ENCODE data around the gene SASS6.

The SASS6 gene

GRCh38 chr1:100039591-100039990, 93.1 kb downstream of the SASS6 start:
- no peak for DNase-seq

GRCh38 chr1:100038660-100039287, 94.0 kb downstream of the SASS6 start:
- peak in 1 of 2 experiments; percentile 8 for DNase-seq

- peak; percentile 64 to 72 for DNase-seq
Measured at GRCh38 chr1:100037927-100038659, 94.6 kb downstream of the SASS6 start.

- no peak for DNase-seq
Measured at GRCh38 chr1:100037656-100037926, 95.1 kb downstream of the SASS6 start.

GRCh38 chr1:100036718-100037655, 95.7 kb downstream of the SASS6 start:
- DNase-seq = no peak

- DNase-seq = no peak
Measured at GRCh38 chr1:100035214-100035613, 97.5 kb downstream of the SASS6 start.

GRCh38 chr1:100034470-100034869, 98.3 kb downstream of the SASS6 start:
- no peak for DNase-seq
